ENCODE results near the gene G3BP2.
"Not testable (repeated sequence)": the region's sequence is repeated elsewhere in the genome, so short reads cannot be mapped to it uniquely, and the experiment has no call there.

Gene G3BP2

DNA sequence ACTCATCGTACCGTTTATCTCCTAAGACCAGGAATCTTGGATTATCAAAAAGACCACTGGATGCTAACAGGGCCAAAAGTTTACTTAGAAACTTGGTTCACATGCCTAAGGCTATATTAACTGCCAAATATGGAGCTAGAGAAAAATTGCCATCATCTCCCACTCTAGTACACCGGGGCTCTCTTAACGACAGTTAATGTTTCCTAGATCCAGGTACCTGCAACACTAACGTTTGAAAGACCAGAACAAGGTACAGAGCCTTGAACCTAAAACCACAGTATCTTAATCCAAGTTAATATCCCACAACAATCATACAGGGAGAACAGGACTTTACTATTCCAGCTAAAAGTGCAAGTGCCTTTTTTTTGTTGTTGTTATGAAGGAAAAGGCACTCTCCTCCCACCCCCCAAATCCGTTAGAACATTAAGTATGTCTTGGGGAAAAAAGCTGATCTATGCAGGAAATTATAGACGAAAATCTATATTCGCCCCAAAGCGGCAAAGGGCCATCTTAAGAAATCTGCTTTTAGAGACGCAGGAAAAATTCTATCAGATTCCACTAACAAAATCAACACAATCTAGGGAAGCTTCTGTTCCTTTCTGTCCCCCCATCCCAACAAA lies 1.3 kb downstream of the G3BP2 start:
- Mint-ChIP-seq H3K4me1 (peaks cover 54% of the 10 kb centered on the region), H3K36me3 (peaks cover 54% of the 10 kb centered on the region), H3K27ac (peak overlapping the region; percentile 100), H3K4me3 (peak overlapping the region; percentile 100), H3K9me3 (no peaks in the 10 kb centered on the region)
- no peak for DNase-seq (ENCODE audit: low spot score in 2 of 2)
- ATAC-seq = no peak

DNA sequence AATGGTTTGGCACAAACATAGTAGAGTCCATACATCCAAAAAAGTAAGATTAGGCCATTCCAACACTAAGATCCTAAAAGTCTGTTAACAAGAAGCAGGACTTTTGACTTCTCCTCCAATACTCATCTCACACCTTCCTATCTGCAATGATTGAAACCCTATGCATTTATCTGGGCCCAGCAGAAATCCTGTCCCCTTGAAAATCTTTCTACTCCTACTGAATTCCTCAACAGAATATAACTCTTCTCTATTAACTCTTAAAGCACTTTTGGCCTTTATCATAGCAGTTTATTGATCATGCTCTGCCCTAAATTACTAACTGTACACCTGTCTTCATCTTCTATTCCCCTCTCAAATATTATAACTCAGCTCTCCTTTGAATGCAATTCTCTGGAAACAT lies 4.6 kb downstream of the G3BP2 start:
- DNase-seq (ENCODE audit: low spot score in 2 of 2) = no peak
- no peak for ATAC-seq
- Mint-ChIP-seq H3K4me1 (peaks cover 62% of the 10 kb centered on the region), H3K36me3 (peaks cover 85% of the 10 kb centered on the region), H3K9me3 (no peaks in the 10 kb centered on the region), H3K4me3 (peak overlapping the region; percentile 100), H3K27ac (peak overlapping the region; percentile 100)

GRCh38 chr4:75667636-75668035 lies 5.6 kb downstream of the G3BP2 start:
- DNase-seq (ENCODE audit: low spot score in 2 of 2); H3K9me3 Mint-ChIP-seq; ATAC-seq: not testable (repeated sequence)
- H3K4me1 Mint-ChIP-seq = peaks cover 61% of the 10 kb centered on the region
- H3K4me3 Mint-ChIP-seq = peak overlapping the region; percentile 100
- peaks cover 85% of the 10 kb centered on the region for H3K36me3 Mint-ChIP-seq
- H3K27ac Mint-ChIP-seq = peak overlapping the region; percentile 84

- DNase-seq (ENCODE audit: low spot score in 2 of 2) (no peak), ATAC-seq (peak; percentile 64)
- no peaks in the 10 kb centered on the region for H3K9me3 Mint-ChIP-seq
- H3K36me3 Mint-ChIP-seq = peaks cover 86% of the 10 kb centered on the region
- peak overlapping the region; percentile 84 for H3K27ac Mint-ChIP-seq
- H3K4me3 Mint-ChIP-seq = peak overlapping the region; percentile 100
- H3K4me1 Mint-ChIP-seq = peaks cover 58% of the 10 kb centered on the region
Observed at GRCh38 chr4:75666299-75666698, 6.9 kb downstream of the G3BP2 start.

DNA sequence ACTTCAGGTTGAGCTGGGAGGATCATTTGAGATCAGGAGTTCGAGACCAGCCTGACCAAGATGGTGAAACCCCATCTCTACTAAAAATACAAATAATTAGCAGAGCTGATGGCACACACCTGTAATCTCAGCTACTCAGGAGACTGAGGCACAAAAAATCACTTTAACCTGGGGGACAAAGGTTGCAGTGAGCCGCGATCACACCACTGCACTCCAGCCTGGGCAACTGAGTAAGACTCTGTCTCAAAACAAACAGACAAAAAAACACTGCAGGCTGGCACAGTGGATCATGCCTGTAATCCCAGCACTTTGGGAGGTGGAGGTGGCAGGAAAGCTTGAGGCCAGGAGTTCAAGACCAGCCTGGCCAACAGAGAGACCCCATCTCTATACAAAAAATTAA lies 8.6 kb downstream of the G3BP2 start:
- Mint-ChIP-seq H3K4me1 (peaks cover 47% of the 10 kb centered on the region), H3K27ac (peak overlapping the region; percentile 84), H3K36me3 (peaks cover 87% of the 10 kb centered on the region)
- not testable (repeated sequence) for ATAC-seq; H3K9me3 Mint-ChIP-seq; DNase-seq (ENCODE audit: low spot score in 2 of 2); H3K4me3 Mint-ChIP-seq

DNA sequence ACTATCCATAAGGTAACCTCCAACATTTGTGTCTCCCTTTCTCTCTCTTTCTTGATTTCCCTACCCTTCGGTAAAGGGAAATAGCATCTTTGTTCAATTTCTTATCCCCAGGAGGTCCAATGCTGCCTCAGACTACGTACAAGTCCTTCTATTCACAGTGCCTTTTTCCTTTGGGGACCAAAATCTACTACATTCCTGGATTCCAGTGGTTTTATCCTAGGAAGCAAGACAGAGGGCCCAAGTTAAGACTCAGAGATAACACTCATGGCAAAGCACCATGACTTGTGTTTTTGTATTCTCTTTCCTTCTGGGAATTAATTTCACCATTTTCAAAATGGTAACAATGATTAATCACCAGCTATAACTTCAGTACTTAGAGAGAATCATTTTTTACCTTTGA lies 10.6 kb downstream of the G3BP2 start:
- H3K4me3 Mint-ChIP-seq = no peak overlapping the region
- peaks cover 97% of the 10 kb centered on the region for H3K36me3 Mint-ChIP-seq
- DNase-seq (ENCODE audit: low spot score in 2 of 2) = no peak
- H3K9me3 Mint-ChIP-seq = no peaks in the 10 kb centered on the region
- H3K4me1 Mint-ChIP-seq = peaks cover 34% of the 10 kb centered on the region
- no peak overlapping the region for H3K27ac Mint-ChIP-seq
- no peak for ATAC-seq

DNA sequence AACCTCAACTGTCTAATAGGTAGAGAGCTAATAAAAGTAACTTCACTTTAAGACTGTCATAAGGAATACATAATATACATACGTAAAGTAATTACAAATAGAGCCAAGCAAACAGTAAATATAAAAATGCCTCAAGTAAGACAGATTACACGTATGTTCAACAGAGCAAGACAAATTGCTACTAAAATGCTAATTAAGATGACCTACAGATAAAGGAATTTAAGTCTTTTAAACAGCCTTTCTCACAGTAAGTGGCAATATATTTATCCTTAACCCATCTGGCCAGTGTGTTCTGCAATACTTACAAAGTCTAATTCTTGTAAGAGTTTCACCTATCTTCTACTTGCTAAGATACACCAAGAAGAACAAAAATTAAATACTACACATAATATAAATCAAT lies 12.7 kb downstream of the G3BP2 start:
- DNase-seq (ENCODE audit: low spot score in 2 of 2) (no peak), ATAC-seq (no peak)
- Mint-ChIP-seq H3K4me3 (no peak overlapping the region), H3K4me1 (peaks cover 39% of the 10 kb centered on the region), H3K36me3 (peaks cover 99% of the 10 kb centered on the region), H3K27ac (no peak overlapping the region), H3K9me3 (no peaks in the 10 kb centered on the region)

GRCh38 chr4:75659512-75660031 lies 13.6 kb downstream of the G3BP2 start:
- H3K4me3 Mint-ChIP-seq = no peak overlapping the region
- H3K36me3 Mint-ChIP-seq = peaks cover 100% of the 10 kb centered on the region
- ATAC-seq (no peak), DNase-seq (ENCODE audit: low spot score in 2 of 2) (no peak)
- no peak overlapping the region for H3K27ac Mint-ChIP-seq
- peaks cover 42% of the 10 kb centered on the region for H3K4me1 Mint-ChIP-seq
- H3K9me3 Mint-ChIP-seq = no peaks in the 10 kb centered on the region

DNA sequence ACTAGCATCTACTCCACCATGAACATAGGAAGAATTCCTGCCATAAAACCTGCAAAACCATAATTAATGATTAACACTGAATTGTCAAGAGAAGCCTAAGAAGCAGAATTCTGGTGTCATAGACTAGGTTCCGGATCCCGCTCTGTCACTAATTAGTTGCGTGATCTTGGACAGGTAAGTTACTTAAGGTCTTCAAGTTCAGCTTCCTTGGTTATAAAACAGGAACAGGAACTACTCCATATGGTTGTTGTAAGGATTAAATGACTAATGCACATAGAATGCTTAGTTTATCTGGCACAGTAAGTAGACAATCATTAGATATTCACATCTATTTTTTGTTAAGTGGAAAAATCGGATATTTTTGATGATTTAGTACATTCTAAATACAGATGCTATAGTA lies 14.3 kb downstream of the G3BP2 start:
- Mint-ChIP-seq H3K4me3 (no peak overlapping the region), H3K27ac (peak overlapping the region; percentile 26), H3K36me3 (peaks cover 100% of the 10 kb centered on the region), H3K4me1 (peaks cover 49% of the 10 kb centered on the region), H3K9me3 (no peaks in the 10 kb centered on the region)
- DNase-seq (ENCODE audit: low spot score in 2 of 2) (no peak), ATAC-seq (no peak)

DNA sequence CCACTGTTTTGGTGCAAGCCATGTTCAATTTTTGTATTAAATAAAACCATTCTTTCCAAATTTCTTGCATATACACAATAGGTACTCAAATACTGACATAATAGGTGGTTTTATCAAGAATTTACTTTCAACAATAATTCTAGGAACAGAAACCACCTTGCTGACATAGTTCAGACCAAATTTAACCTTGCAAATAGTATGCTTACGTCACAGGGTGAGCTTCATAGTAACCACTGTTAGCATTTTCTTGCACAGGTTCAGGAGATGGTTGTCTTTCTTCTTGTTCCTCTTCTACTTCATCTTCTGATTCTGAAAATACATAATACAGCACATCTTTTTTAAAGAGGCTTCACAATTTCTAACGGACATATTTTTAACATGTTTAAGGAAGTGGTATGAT lies 17.6 kb downstream of the G3BP2 start:
- H3K4me1 Mint-ChIP-seq = peaks cover 43% of the 10 kb centered on the region
- DNase-seq (ENCODE audit: low spot score in 2 of 2) (no peak), ATAC-seq (peak; percentile 96)
- no peaks in the 10 kb centered on the region for H3K9me3 Mint-ChIP-seq
- H3K27ac Mint-ChIP-seq = peak overlapping the region; percentile 77
- peaks cover 100% of the 10 kb centered on the region for H3K36me3 Mint-ChIP-seq
- H3K4me3 Mint-ChIP-seq = peak overlapping the region; percentile 41

DNA sequence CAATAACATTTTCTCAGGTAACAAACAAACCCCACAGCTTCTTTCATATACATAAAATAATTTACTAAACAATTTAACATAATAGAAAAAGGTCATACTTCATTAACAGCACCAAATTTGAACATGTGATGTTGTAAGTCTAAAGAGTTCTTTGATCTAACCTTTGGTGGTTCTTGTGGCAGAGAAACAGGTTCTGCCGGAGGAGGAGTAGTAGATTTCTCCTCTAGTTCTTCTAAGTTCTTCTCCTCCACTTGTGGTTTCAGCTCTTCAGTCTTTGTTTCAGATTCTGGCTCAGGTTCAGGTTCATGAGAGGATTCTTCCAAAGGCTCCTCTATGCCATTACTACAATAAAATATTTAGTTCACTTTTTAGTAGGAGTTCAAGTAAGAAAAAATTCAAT lies 18.3 kb downstream of the G3BP2 start:
- DNase-seq (ENCODE audit: low spot score in 2 of 2) (no peak), ATAC-seq (no peak)
- H3K4me3 Mint-ChIP-seq = peak overlapping the region; percentile 41
- H3K27ac Mint-ChIP-seq = peak overlapping the region; percentile 77
- H3K4me1 Mint-ChIP-seq = peaks cover 43% of the 10 kb centered on the region
- H3K9me3 Mint-ChIP-seq = no peaks in the 10 kb centered on the region
- H3K36me3 Mint-ChIP-seq = peaks cover 100% of the 10 kb centered on the region

DNA sequence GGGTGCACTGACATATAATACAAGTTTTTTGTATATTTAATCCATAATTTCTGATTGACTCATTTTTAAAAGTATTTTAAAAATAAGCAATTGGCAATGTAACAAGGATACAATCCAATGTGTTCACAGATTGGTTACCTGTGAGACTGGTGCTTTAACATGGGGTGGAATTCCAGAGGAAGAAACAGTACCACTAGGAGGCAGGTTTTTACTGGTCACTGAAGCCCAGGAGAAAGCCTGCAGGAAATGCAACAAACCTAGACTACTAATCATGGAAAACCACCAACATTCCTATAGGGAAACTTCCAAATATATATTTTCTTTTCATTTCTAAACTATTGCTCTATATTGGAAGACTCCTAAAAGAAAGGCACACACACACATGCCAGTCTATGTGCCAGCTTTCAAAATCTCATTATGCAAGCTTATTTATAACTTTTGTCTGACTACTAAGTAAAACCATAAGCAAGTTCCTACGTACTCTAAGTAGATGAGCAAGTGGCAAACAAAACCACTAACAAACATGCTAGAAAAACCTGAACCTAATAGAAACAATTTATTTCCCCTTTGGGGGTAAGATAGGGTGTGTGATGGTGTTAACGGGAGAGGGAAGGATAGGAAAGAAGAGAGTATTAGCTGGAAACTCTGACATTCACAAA lies 19.2 kb downstream of the G3BP2 start:
- peaks cover 43% of the 10 kb centered on the region for H3K4me1 Mint-ChIP-seq
- H3K27ac Mint-ChIP-seq = peak overlapping the region; percentile 77
- DNase-seq (ENCODE audit: low spot score in 2 of 2) = no peak
- no peaks in the 10 kb centered on the region for H3K9me3 Mint-ChIP-seq
- peaks cover 100% of the 10 kb centered on the region for H3K36me3 Mint-ChIP-seq
- peak overlapping the region; percentile 41 for H3K4me3 Mint-ChIP-seq
- peak; percentile 69 for ATAC-seq

DNA sequence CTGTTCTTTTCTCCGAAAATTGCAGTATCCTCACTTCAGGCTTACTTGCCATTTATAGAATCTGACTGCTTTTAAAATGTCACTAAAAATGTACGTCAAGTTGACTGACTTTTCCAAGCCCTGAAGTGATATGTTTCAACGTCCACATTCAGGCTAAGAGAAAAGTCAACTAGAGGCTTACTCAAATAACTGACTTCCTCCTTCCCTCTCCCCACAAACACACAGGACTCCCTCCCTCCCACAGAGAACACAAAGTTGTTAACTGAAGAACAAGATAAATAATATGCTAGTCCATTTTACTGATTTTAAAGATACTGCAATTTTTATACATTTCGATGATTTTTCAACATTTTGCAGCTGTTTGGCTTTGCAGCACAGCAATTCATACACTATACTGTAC lies 29.1 kb downstream of the G3BP2 start:
- Mint-ChIP-seq H3K9me3 (no peaks in the 10 kb centered on the region), H3K27ac (peak overlapping the region; percentile 16), H3K36me3 (peaks cover 97% of the 10 kb centered on the region), H3K4me1 (no peaks in the 10 kb centered on the region), H3K4me3 (no peak overlapping the region)
- DNase-seq (ENCODE audit: low spot score in 2 of 2) (no peak), ATAC-seq (no peak)

GRCh38 chr4:75643651-75644050 lies 29.6 kb downstream of the G3BP2 start:
- no peaks in the 10 kb centered on the region for H3K4me1 Mint-ChIP-seq
- peaks cover 97% of the 10 kb centered on the region for H3K36me3 Mint-ChIP-seq
- DNase-seq (ENCODE audit: low spot score in 2 of 2) (no peak), ATAC-seq (no peak)
- H3K9me3 Mint-ChIP-seq = no peaks in the 10 kb centered on the region
- no peak overlapping the region for H3K27ac Mint-ChIP-seq
- no peak overlapping the region for H3K4me3 Mint-ChIP-seq

- ATAC-seq = no peak
- Mint-ChIP-seq H3K4me3 (no peak overlapping the region), H3K9me3 (no peaks in the 10 kb centered on the region), H3K27ac (no peak overlapping the region), H3K4me1 (no peaks in the 10 kb centered on the region), H3K36me3 (peaks cover 59% of the 10 kb centered on the region)
- DNase-seq (ENCODE audit: low spot score in 2 of 2) = no peak
Observed at GRCh38 chr4:75639124-75639695, 34.0 kb downstream of the G3BP2 start.

DNA sequence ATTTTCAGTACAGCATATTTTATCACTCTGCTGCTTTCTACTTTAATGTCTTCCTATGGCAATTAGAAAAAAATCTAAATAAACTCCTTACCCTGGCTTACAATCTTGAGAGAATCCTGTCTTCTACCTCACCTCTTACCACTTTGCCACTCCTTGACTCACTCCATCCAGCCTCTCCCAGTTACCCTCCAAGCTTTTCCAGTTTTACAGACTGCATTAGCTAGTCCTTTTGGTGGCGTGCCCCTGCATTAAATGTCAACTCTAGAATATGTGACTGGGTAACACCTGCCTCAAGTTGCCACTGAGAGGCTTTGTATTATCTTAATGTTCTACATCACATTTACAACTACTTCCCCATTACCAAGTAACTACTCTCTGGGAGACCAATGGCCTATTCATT lies 35.4 kb downstream of the G3BP2 start:
- peaks cover 45% of the 10 kb centered on the region for H3K36me3 Mint-ChIP-seq
- no peaks in the 10 kb centered on the region for H3K4me1 Mint-ChIP-seq
- H3K27ac Mint-ChIP-seq = peak overlapping the region; percentile 49
- ATAC-seq = no peak
- no peak overlapping the region for H3K4me3 Mint-ChIP-seq
- DNase-seq (ENCODE audit: low spot score in 2 of 2) = no peak
- no peaks in the 10 kb centered on the region for H3K9me3 Mint-ChIP-seq

Data from stimulated activated effector memory CD8-positive, alpha-beta T cell treated with anti-CD3 and anti-CD28 coated beads, Interleukin-12 subunit alpha, Interleukin-12 subunit beta, amount 100 ng/mL, for 72 hours (primary cell).